GM12873 (cell line): ENCODE measurements around the gene UTRN.

Experiments used
- TF ChIP-seq, protein P1 (sequence below): IDR thresholded peaks from 2 replicates; pipeline ENCODE4 v1.5.1; 2012; ENCODE audit warnings: low read depth, mild to moderate bottlenecking, moderate library complexity, low read length, control low read depth; ENCODE audit not compliant: insufficient read depth; ENCODE audit errors: missing control alignments

UTRN gene

DNA sequence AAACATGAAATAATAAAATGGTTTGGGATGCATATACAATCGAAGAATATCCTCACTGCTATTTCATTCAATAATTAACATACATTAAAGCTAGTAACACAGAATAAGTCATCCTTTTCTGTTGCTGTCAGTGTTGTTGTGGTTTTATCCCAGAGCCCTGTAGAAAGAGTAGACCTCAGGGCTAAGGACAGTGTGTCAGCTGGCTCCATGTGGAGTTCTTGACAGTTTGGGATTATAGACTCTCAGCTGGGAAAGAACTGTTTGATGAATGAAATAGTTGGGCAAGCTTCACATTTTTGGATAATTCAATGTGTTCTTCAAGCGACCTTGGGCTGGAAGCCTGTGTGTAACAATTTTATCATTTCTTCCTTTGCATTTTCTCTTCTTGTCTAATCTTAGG, 10.1 kb downstream of the UTRN start:
- TF ChIP-seq, protein P1, sequence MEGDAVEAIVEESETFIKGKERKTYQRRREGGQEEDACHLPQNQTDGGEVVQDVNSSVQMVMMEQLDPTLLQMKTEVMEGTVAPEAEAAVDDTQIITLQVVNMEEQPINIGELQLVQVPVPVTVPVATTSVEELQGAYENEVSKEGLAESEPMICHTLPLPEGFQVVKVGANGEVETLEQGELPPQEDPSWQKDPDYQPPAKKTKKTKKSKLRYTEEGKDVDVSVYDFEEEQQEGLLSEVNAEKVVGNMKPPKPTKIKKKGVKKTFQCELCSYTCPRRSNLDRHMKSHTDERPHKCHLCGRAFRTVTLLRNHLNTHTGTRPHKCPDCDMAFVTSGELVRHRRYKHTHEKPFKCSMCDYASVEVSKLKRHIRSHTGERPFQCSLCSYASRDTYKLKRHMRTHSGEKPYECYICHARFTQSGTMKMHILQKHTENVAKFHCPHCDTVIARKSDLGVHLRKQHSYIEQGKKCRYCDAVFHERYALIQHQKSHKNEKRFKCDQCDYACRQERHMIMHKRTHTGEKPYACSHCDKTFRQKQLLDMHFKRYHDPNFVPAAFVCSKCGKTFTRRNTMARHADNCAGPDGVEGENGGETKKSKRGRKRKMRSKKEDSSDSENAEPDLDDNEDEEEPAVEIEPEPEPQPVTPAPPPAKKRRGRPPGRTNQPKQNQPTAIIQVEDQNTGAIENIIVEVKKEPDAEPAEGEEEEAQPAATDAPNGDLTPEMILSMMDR = no peak

- TF ChIP-seq, protein P1 = no peak
These were observed 11.0 kb downstream of the UTRN start for GRCh38 chr6:144295981-144296767.

GRCh38 chr6:144296973-144297372, 11.8 kb downstream of the UTRN start:
- TF ChIP-seq, protein P1 = no peak

DNA sequence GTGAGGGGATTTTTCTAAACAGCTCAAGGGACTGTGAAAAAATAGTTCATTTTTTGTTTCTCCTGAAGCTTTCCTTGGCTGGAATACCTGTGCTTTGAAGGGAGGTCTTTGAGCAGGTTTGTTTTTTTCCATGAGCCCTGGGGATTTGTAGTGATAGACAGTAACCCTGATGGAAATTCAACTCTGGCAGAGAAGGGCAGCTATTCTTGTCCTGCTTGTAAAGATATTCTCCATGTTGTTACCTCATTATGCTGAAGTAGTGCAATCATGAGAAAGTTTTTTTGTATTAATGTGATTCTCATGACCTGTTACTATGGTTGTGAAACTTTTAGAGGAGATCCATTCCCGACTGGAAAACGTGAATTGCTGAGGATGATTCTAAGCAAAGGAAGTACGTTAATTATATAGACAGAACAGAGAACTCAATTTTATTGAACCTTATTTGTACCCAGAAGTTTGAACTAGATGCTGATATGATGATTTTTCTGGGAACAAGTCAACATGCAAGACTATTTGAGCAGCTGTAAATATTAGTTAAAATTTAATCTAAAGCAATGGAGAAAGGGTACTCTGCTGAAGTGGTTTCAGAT, 12.5 kb downstream of the UTRN start:
- TF ChIP-seq, protein P1 = no peak

DNA sequence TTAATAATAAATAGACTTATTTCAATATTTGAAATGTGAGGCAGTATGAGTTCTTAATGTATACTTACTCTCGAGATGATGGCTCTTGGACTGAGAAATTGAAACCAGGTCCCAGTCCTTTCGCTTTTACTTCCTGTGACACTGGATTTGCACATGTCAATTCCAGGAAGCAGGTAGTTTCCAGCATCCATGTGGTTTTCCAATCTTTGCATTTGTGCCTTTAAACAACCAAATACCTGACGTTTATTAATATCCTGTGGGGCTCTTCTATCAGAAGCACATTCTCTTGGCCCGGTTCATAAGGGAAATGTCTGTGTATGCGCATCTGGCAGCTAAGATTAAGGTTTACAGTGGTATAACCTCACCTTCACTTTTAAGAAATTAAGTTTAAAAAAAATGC, 13.1 kb downstream of the UTRN start:
- TF ChIP-seq, protein P1 = no peak

DNA sequence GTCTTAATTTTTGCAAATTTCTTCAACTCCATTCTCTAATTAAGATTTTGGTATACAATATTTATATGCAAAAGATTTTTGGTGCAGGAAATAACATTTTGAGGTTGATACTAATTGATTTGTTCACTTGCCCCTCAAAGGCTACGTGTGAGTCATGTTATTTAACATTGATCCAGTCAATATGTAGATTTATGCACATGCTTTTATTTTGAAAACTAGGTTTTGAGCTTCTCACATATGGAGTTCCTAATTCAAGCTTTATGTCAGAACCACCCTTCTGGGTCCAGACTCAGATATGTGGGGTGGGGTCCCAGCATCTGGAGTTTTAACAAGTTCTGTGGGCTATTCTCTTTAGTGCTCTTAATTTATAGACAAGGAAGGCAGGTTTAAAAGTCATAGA, 13.8 kb downstream of the UTRN start:
- TF ChIP-seq, protein P1 = no peak

- TF ChIP-seq, protein P1 = no peak
These were observed 17.7 kb downstream of the UTRN start for GRCh38 chr6:144302701-144303372.
